ENCODE data around the gene INF2.

Gene INF2

DNA sequence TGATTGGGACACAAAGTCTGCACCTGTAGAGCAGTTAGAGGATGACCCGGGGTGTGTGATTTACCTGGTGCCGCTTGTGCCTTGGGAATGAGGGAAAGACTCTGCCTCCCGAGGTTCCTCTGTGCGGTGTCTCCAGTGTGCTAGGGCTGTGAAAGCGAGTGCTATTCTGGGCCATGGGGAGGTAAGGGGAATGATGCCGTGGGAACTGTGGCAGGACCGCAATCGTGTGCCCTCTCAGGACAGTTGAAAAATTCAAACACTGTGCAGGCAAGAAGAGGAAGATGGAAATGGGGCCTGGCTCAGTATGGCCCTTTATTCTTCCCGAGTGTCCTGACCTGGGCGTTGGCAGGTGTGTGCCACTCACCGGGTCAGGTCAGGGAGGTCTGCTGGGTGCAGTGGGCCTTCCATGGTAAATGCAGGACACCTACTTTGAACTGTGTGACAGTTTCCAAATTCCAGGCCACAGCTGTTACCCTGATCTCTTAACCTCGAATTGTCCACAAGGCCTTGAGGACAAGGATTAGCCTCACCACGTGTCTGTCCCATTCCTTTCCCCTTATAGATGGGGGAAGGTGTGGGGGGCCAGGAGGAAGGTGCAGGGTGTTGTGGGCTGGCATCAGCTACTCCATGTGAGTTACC lies 64.9 kb downstream of the INF2 start:
- no peak for ATAC-seq

- no peak for ATAC-seq
These were observed 66.2 kb downstream of the INF2 start for GRCh38 chr14:104755621-104756020.

- ATAC-seq, result no peak
These were observed 67.2 kb downstream of the INF2 start for GRCh38 chr14:104756477-104757237.

DNA sequence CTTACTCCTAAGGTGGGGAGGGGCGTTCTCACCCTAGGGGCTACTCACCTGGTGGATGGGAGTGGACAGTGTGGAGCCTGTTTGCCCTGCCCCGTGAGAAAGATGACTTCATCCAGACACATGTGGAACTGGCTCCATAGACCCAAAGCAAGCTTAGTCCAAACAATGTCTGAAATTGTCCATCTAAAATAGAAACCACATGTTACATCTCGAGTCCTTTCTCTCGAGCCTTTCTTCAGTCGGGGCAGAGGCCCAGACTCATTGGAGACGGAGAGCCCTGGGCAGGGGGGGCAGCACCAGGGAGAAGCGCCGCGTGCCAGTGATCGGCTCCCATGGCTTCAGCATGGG lies 67.8 kb downstream of the INF2 start:
- ATAC-seq, result no peak

GRCh38 chr14:104757681-104758392 lies 68.4 kb downstream of the INF2 start:
- ATAC-seq, result no peak

GRCh38 chr14:104758981-104759969 lies 69.9 kb downstream of the INF2 start:
- ATAC-seq, result no peak

- ATAC-seq, result no peak
These were observed 76.1 kb downstream of the INF2 start for GRCh38 chr14:104765517-104765916.

DNA sequence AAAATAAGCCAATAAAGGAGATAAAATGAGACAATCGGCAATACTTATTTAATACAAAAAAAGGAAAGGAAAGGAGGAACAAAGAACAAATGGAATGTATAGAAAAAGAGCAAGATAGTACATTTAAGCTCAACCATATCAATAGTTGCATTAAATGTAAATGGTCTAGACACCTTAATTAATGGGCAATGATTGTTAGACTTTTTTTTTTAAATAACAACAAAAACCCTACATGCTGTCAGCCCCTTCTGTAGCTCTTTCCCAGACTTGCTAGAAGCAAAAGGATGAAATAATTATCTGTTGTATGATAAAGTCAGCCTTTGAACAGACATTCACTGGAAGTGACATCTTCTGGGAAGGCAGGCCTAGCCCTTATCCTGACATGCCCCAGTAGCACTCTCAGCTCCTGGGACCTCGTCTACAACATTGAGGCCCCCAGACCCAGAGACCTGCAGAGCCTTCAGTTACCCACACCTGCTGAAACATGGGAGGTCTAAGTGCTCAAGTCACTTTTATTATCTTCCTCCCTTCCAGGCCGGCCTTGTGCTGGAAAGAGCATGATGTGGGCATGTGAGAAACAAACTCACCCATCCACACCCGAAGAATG lies 76.9 kb downstream of the INF2 start:
- no peak for ATAC-seq

- ATAC-seq, result no peak
These were observed 77.6 kb downstream of the INF2 start for GRCh38 chr14:104766863-104767633.

DNA sequence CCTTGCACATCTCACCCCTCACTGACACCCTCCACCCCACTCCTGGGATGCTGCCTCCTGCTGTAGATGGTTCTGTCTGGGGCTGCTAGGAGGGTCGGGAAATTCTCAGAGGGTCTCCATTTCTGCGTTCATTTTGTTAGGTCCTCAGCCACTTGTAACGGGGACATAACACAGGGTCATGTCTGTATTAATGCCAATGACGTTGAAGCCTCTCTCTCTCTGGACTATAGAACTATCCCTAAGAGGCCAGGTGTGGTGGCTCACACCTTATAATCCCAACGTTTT lies 78.2 kb downstream of the INF2 start:
- ATAC-seq, result no peak

DNA sequence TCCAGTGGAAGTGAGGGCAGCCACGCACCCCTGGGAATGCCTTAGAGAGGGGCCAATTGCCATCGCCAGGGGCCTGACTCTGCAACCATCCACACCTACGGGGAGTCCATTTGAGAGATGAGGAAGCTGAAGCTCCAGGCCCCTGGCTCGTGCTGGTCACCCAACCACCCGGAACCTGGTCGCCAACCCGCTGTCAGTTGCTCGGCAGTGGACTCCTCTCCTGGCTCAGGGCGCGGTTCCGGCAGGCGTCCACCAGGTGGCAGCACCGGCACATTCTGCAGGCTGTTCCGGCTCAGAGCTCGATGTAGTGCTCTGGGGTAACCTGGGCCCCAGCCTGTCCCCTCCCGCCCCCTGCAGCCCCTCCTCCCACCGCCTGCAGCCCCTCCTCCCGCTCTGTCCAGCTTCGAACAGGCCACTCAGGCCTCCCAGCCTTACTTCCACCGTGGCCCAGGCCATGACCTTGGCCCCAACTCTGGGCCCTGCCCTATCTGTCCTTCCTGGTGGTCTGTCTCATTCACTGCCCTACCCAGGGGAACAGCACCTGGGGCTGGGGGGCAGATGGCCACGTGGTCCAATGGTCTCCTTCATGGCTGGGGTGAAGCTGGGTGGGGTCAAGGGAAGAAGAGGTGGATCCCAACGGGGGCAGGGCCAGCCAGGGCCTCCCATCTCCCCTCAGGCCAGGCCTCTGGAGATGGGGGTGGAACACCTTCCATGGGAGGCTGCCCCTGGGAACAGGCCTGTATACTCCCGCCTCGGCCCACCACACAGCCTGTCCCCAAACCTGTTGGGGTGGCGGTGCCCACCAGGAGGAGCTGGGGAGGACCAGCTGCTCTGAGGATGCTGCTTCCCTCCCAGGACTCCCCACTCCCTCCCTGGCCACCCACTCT lies 79.3 kb downstream of the INF2 start:
- peak; percentile 94 to 97 for ATAC-seq

DNA sequence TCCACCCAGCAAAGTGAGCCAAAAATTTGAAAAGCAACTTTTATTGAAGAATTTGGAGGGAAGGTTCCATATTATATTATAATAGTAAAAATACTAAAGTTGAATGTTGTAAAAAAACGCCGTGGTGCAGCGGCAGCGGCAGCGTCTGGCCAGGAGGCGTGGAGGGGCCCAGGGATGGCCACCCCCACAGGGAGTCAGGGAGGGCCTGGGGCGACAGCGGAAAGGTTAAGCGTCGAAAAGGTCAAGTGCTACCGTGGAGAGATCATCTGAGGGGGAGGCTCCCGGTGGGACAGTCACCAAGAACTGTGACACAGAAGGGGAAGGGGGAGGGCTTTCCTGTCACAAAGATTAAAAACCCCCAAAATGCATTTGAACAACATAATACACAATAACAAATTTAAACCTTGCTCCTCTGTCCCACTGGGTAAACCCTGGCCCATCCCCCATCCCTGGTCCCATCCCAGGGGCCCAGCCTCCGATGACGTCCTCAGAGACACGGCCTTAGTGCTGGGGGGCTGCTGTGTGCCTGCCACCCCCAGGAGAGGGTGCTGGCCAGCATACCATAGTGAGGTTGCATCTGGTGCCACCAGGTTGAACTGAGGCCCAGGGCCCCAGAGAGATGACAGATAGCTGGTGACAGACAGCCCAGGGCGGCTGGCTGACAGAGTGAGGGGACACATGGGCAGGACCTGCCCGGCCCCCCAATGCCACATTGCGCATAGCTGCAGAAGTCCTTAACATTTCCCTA lies 80.1 kb downstream of the INF2 start:
- ATAC-seq, result no peak

DNA sequence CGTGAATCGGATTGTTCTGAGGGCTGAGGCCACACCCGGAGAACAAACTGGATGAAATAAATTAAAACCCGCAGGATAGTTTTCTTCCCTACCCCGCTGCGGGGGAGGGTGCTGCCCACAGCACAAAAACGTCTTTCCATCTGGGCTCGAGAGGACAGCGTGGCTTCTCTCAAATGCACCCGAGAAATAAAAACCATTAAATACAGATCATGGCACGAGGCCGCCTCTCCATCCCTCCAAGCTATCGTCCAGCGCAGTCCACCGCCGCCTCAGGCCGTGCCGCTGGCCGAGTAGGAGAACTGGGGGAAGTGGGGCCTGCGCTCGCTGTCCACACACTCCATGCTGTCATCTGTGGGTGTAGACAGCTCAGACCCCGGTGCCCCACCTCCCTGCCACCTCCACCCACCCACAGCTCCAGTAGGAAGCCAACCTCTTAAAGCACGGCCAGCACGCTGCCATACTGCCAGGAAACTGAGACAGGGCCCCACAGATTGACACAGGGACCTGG lies 80.7 kb downstream of the INF2 start:
- no peak for ATAC-seq

GRCh38 chr14:104770851-104771272 lies 81.4 kb downstream of the INF2 start:
- ATAC-seq, result no peak

DNA sequence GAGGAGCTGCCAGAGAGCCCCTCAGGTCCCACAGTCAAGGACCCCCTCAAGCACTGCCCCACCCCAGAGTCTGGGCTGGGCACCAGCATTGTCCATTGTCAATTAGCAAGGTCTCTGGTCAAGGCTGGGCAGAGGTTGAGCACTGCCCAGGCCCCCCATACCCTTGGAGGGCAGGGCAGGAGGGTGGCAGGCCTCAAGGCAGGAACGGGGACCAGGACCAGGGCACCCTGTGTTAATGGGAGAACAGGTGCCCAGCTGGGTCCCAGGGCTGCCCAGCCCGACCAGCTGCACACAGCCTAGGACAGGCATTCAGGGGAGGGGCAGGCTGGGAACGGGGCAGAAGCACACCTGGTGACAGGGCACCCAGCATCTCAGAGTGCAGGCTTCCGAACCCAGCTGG lies 82.0 kb downstream of the INF2 start:
- ATAC-seq, result no peak

Measured in activated CD4-positive, CD25-positive, alpha-beta regulatory T cell treated with anti-CD3 and anti-CD28 coated beads, Interleukin-2, amount 50 U/mL, for 24 hours (primary cell).